DMS 273 (cell line): ENCODE results near the gene GIPR.
A peak's percentile ranks its signal among the peaks of the same experiment; 100 is the strongest.
"Not testable (repeated sequence)": the region's sequence is repeated elsewhere in the genome, so short reads cannot be mapped to it uniquely, and the experiment has no call there.

Source experiments
- DNase-seq: peaks from one replicate; lab custom pipeline; 2025; ENCODE audit not compliant: unreplicated experiment; lab: John Stamatoyannopoulos, UW

The GIPR gene

GRCh38 chr19:45728683-45729082 is 60.7 kb downstream of the GIPR start:
- not testable (repeated sequence) for DNase-seq

- DNase-seq, result peak; percentile 48
Observed at GRCh38 chr19:45729800-45730290, 61.8 kb downstream of the GIPR start.

GRCh38 chr19:45730368-45731288 is 62.6 kb downstream of the GIPR start, which contains the start of gene FBXO46:
FBXO46 (minus strand) TSS chr19:45730896; CDS start chr19:45713495, 17,401 bp downstream.
- DNase-seq, result peak; percentile 100
